Kidney tubule cell (primary cell): ENCODE results near the gene SH3BGRL2.
"Not testable (repeated sequence)": the region's sequence is repeated elsewhere in the genome, so short reads cannot be mapped to it uniquely, and the experiment has no call there.

Source experiments
- DNase-seq: peaks from one replicate; pipeline ENCODE4 v3.0.0-alpha.2; 2018; ENCODE audit warnings: low spot score

The SH3BGRL2 gene

GRCh38 chr6:79614326-79615305 is 16.5 kb upstream of the SH3BGRL2 start:
- no peak for DNase-seq

- DNase-seq = no peak
Observed at GRCh38 chr6:79617518-79617941, 13.6 kb upstream of the SH3BGRL2 start.

GRCh38 chr6:79618425-79618824 is 12.7 kb upstream of the SH3BGRL2 start:
- DNase-seq = not testable (repeated sequence)

GRCh38 chr6:79621579-79621978 is 9.6 kb upstream of the SH3BGRL2 start:
- DNase-seq = no peak

- DNase-seq = no peak
Observed at GRCh38 chr6:79622364-79622763, 8.8 kb upstream of the SH3BGRL2 start.

- no peak for DNase-seq
Observed at GRCh38 chr6:79623106-79623505, 8.0 kb upstream of the SH3BGRL2 start.

GRCh38 chr6:79625746-79626145 is 5.4 kb upstream of the SH3BGRL2 start:
- no peak for DNase-seq

GRCh38 chr6:79626811-79627210 is 4.3 kb upstream of the SH3BGRL2 start:
- DNase-seq = no peak

- DNase-seq = no peak
Observed at GRCh38 chr6:79627422-79627821, 3.7 kb upstream of the SH3BGRL2 start.

- DNase-seq = no peak
Observed at GRCh38 chr6:79628466-79629288, 2.5 kb upstream of the SH3BGRL2 start.

GRCh38 chr6:79630380-79630882 is 698 bp upstream of the SH3BGRL2 start:
- no peak for DNase-seq

GRCh38 chr6:79631693-79632172 is 604 bp downstream of the SH3BGRL2 start:
- DNase-seq = no peak

GRCh38 chr6:79632580-79632979 is 1.5 kb downstream of the SH3BGRL2 start:
- no peak for DNase-seq

GRCh38 chr6:79634491-79635231 is 3.5 kb downstream of the SH3BGRL2 start:
- DNase-seq = no peak

- peak; percentile 75 for DNase-seq
Observed at GRCh38 chr6:79635232-79635543, 4.1 kb downstream of the SH3BGRL2 start.

- no peak for DNase-seq
Observed at GRCh38 chr6:79636673-79637072, 5.5 kb downstream of the SH3BGRL2 start.

- no peak for DNase-seq
Observed at GRCh38 chr6:79640146-79641111, 9.3 kb downstream of the SH3BGRL2 start.

- DNase-seq = no peak
Observed at GRCh38 chr6:79646006-79646405, 14.9 kb downstream of the SH3BGRL2 start.

- no peak for DNase-seq
Observed at GRCh38 chr6:79646561-79646960, 15.4 kb downstream of the SH3BGRL2 start.

- no peak for DNase-seq
Observed at GRCh38 chr6:79647741-79648140, 16.6 kb downstream of the SH3BGRL2 start.

GRCh38 chr6:79648328-79648727 is 17.2 kb downstream of the SH3BGRL2 start:
- no peak for DNase-seq
